ENCODE results near the gene XYLT2.

- TF ChIP-seq CTCF (conservative IDR thresholded peaks at IDR 0.05; ENCODE audit: low read length) (no peak), EZH2phosphoT487 (IDR thresholded peaks at IDR 0.05; ENCODE audit: borderline replicate concordance) (no peak)
Measured at GRCh38 chr17:50323060-50323459, 22.9 kb upstream of the XYLT2 start.

Measured in Loucy (cell line).